HS-5 (cell line): Measurements from ENCODE around the gene SLC15A1.
A peak's percentile ranks its signal among the peaks of the same experiment; 100 is the strongest.

ENCODE experiments used
- DNase-seq: peaks from one replicate; pipeline ENCODE4 v3.0.0-alpha.2; 2012; ENCODE audit warnings: low read depth

Gene SLC15A1, protein sequence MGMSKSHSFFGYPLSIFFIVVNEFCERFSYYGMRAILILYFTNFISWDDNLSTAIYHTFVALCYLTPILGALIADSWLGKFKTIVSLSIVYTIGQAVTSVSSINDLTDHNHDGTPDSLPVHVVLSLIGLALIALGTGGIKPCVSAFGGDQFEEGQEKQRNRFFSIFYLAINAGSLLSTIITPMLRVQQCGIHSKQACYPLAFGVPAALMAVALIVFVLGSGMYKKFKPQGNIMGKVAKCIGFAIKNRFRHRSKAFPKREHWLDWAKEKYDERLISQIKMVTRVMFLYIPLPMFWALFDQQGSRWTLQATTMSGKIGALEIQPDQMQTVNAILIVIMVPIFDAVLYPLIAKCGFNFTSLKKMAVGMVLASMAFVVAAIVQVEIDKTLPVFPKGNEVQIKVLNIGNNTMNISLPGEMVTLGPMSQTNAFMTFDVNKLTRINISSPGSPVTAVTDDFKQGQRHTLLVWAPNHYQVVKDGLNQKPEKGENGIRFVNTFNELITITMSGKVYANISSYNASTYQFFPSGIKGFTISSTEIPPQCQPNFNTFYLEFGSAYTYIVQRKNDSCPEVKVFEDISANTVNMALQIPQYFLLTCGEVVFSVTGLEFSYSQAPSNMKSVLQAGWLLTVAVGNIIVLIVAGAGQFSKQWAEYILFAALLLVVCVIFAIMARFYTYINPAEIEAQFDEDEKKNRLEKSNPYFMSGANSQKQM

DNA sequence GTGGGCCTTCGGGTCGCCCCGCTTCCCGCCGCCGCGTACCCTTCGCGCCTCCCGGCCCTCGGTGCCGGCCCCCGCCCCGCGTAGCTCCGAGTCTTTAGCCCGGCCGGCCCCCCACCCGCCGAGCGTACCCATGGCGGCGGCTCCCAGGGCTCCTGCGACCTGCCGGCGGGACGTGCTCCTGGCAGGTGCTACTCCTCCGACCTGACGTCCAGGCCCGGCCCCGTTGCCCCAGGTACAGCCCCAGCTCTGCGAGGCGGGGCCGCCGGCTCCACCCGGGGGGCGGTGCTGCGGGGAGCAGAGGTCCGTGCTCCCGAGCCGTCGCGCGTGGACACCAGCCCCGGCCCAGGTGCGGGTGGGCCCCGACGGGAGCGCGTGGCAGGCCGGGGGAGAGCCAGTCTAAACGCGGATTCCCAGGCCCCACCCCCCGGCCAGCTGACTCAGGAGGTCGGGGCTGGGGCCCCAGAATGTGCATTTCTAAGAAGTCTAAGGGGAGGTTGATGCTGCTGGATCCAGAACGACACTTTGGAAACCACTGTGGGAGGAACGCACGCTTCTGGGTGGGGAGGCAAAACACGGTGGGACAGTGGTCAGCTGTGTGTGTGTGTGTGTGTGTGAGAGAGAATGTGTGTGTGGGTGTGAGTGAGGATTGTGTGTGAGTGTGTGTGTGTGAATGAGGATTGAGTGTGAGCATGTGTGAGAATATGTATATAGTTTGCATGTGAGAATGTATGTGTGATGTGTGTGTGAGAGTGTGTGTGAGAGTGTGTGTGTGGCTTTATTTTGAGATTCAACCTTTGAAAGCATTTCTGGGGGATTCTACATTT lies at the start of gene SLC15A1:
Gene SLC15A1, minus strand, starts transcription at position 206 of the 824 bp plus-strand sequence. Its CDS starts 74 bp downstream, at position 132.
- DNase-seq, result no peak

GRCh38 chr13:98801626-98802418 lies 49.4 kb upstream of the SLC15A1 start:
- DNase-seq, result no peak

DNA sequence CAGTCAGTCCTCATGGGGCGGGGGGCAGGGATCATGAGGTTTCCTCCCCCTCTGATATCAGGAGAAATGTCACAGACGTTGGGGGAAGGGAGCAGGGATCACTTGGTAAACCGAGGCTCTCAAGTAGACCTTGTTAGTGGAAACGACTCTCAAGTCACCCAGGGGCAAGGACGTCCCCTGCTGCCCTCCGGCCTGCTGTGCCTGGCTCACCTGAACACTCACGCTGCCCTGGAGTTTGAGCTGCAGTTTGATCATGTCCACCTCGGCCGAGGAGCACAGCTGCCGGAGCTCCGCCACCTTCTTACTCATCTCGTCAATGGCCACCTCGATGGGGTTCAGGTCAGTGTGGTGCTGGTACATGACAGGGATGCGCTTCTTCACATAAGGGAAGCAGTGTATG lies 47.6 kb upstream of the SLC15A1 start:
- DNase-seq, result no peak

DNA sequence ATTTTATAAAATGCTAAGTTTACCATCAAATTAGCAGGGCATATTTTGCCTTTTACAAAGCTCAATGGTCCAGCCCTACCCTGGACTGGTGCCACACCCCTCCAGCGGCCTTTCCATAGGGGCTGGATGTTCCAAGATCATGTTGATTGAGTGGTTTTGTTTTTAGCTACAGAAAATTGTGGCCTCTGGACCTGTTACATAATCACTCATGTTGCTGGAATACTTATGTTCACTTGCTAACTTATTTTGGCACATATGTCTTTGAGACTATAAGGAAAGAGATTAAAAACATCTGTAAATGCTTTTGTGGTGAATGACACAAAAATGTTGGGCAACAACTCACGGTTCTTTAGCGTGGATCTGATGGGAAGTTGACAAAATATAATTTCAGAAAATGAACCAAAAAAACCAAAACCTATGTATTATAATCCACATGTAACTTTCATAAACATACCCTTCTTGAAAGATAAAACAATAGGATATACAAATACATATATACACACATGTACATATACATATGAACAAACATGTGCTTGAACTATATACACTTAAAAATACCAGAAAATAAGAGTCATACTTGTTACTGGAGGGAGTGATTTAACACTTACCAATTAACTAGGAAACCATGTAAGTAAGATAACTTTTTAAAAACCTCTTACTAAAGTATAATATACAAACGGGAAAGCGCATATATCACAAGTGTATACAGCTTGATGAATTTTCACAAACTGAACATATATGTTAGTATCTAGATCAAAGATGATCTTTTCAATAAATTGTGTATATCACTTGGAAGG lies 46.6 kb upstream of the SLC15A1 start:
- DNase-seq, result peak; percentile 62

DNA sequence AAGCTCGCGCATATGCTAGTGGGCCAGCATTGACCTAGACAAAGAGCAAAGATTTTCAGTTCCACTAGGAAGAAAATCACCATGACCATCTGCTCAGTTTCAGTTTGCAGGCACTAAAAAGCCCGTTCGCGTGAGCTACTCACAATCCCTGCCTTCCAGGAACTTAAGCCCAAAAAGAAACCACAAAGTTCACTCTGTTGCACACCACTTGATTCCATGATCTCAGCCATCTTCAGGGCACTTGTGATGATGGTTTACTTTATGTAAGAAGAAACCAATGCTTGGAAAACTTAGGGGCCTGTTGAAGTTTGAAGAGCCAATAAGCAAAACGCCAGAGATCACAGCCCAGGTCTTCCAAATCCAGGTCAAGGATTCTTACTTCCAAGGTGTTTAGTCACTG lies 45.0 kb upstream of the SLC15A1 start:
- no peak for DNase-seq

- no peak for DNase-seq
These were observed 44.3 kb upstream of the SLC15A1 start for GRCh38 chr13:98796798-98797197.

DNA sequence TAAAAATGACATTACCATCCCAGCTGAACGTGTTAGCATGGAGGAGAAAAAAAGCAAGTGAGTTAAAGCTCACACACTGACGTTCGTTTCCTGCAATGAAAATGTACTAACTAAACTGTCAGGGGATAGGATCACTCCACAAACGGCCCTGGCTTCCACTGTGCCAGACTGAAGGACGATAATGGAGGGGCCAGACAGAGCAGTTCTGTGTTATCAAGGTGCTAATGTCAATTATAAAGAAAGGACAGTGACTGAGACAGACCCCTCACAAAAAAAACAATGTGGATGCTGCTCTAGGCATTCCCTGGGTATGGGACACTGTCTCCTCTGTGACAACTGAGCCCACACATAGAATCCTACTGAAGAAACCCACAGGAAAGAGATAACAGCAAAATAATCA lies 43.7 kb upstream of the SLC15A1 start:
- DNase-seq, result no peak

GRCh38 chr13:98795220-98795619 lies 42.7 kb upstream of the SLC15A1 start:
- no peak for DNase-seq

DNA sequence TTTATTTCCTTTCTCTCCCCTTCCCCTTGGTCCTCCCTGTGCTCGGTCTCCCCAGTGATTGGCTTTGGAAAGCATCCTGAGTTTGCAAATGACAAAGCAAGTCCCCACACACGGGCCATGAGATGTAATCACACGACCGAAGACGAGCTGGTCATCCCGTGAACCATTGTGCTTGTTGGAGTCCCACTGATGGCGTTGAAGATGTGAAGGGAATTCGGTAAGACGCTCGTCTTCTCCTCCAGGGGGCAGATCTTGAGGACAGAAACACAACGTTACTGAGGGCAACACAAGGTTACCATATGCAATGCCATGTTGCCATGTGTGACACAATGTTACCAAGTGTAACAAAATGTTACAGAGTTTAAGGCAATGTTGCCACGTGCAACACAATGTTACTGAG lies 42.0 kb upstream of the SLC15A1 start:
- no peak for DNase-seq

DNA sequence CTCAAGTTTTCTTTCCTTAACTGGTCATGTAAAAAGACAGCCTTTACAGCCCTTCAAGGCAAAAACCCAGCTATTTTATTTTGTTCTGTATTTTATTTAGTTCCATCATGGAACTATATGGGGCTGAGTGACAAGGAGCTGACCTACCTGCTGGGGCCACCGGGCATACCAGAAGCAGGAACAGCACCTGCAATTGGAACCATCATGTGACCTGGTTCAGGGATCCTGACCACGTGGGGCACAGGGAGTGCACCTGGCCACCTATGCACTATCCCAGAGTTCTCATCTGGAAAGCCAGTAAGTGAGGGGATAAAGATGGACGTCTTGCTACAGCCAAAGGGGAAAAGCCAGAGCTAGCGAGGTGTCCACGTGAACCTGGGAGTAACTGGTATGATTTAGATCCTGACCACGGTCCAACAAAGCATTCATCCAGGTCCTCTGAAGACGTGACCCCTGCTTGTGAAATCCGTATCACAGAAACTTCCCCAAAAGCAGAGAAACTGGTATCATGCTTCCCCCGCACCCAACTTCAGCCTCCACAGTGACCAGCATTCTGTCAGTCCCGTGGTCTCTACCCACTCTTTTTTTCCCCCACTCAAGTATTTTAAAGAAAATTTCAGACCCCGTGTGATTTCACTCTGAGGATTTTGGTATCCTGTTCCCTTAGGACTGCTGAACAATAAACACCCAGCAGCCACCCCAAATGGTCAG lies 40.5 kb upstream of the SLC15A1 start:
- no peak for DNase-seq

DNA sequence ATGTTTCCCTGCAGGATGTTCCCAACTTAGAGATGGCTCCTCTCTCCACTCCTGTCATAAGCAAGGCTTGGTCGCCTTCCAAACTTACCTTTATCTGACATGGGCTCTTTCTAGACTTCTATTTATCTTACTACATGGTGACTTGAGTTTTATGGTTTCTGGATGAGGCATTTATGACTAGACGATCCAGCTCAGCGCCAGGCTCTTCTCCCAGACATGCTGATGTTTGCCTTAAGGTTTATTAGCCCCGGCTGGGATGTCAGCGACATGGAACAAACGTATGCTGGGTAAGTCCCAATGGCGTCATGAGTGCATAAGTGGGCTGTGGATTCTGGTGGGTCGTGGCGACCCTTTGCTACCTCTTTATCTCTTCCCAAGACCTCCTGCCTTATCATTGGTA lies 39.8 kb upstream of the SLC15A1 start:
- DNase-seq, result no peak

DNA sequence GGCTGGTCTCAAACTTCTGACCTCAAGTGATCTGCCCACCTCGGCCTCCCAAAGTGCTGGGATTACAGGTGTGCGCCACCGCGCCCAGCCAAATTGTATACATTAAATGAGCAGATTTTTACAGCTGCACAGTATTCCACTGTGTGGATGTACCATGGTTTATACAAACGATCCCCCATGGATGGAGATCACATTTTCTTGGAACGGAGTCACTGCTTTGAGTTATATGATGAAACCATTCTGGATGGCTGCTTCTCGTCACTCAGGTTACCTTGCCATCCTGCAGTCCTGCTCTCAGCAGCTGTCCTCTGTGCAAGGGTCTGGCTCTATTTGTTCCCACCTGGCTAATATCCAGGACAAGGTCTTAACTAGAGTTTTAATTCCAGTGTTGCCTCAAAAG lies 39.1 kb upstream of the SLC15A1 start:
- DNase-seq, result no peak

GRCh38 chr13:98787996-98788395 lies 35.5 kb upstream of the SLC15A1 start:
- no peak for DNase-seq

DNA sequence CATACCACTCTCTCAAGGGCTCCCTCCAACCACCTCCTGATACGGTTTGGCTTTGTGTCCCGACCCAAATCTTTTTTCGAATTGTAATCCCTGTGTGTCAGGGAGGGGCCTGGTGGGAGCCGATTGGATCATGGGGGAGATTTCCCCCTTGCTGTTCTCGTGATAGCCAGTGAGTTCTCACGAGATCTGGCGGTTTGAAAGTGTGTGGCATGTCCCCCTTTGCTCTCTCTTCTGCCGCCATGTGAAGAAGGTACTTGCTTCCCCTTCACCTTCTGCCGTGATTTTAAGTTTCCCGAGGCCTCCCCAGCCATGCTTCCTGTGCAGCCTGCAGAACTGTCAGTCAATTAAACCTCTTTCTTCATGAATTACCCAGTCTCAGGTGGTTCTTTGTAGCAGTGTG lies 34.7 kb upstream of the SLC15A1 start:
- DNase-seq, result no peak

GRCh38 chr13:98786023-98786422 lies 33.6 kb upstream of the SLC15A1 start:
- DNase-seq, result no peak

- DNase-seq, result no peak
These were observed 32.9 kb upstream of the SLC15A1 start for GRCh38 chr13:98785405-98785804.

GRCh38 chr13:98784666-98785065 lies 32.2 kb upstream of the SLC15A1 start:
- no peak for DNase-seq

- DNase-seq, result no peak
These were observed 31.5 kb upstream of the SLC15A1 start for GRCh38 chr13:98783856-98784478.

DNA sequence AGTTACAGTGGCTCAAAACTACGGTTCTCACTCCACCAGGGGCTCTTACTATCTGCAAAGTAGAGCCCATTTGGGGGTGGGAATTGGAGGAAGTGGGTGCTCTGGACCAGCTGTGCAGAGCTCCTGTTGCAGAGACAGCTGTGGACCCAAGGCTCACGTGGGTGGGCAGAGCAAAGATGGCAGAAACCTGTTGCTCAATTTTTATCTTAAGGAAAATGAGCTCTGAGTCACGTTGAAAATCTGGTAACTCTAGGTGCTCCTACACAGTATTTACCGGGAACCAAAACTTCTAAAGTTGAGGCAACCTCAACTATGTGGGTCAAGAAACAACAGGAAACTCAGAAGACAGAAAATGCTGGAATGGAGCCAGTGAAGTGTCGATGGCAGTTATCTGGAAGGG lies 30.2 kb upstream of the SLC15A1 start:
- DNase-seq, result no peak

GRCh38 chr13:98781905-98782304 lies 29.4 kb upstream of the SLC15A1 start:
- DNase-seq, result no peak
